ENCODE results near the gene F8. TPM values are rescaled to one million over a fixed set of nuclear protein-coding genes. Genes with fewer than 3 reads are reported as not detected.

The F8 gene
- total RNA-seq, 1 experiment from 2014 or later, result 2.6 TPM

- no peak for ATAC-seq
- no peak overlapping the region for H3K4me2 ChIP-seq (ENCODE audit: low read length)
- ChIA-PET RAD21 (ENCODE audit: low non-redundant PET in 1 of 2, low total read pairs in 2 of 2, uncharacterized antibody in 2 of 2, unreplicated experiment in 2 of 2) (no interaction called here), POLR2A (no interaction called here), CTCF (no interaction called here)
- H3K27me3 ChIP-seq (ENCODE audit: insufficient read depth, low read length), result no peaks in the 10 kb centered on the region
- no peak overlapping the region for H3K27ac ChIP-seq (ENCODE audit: low read depth, low read length)
- intact Hi-C loops (cut with micrococcal nuclease), result no loop called here
- no peak overlapping the region for H2AFZ ChIP-seq (ENCODE audit: low read depth, low read length, poor library complexity, severe bottlenecking)
- no peaks in the 10 kb centered on the region for H4K20me1 ChIP-seq (ENCODE audit: insufficient read depth)
- H3K9ac ChIP-seq (ENCODE audit: low read length), result no peak overlapping the region
- DNase-seq (ENCODE audit: low read depth, low spot score), result no peak
- H3K36me3 ChIP-seq (ENCODE audit: control insufficient read depth in 1 of 2, insufficient read depth in 2 of 2, low read length in 2 of 2), result no peaks in the 10 kb centered on the region
- no peak overlapping the region for H3K4me3 ChIP-seq (replicated peaks in 1 of 2; ENCODE audit: low read depth in 1 of 2, low read length in 2 of 2)
- TF ChIP-seq REST (IDR thresholded peaks at IDR 0.05; ENCODE audit: low read depth) (no peak), RAD21 (IDR thresholded peaks at IDR 0.05; ENCODE audit: low read depth) (no peak), ELF1 (IDR thresholded peaks at IDR 0.05; ENCODE audit: borderline replicate concordance, low read depth) (no peak), POLR2A (IDR thresholded peaks at IDR 0.05; ENCODE audit: borderline replicate concordance, extremely low read depth, insufficient read depth, insufficient read length) (no peak), CEBPB (IDR thresholded peaks at IDR 0.05; ENCODE audit: low read depth) (no peak), YY1 (IDR thresholded peaks at IDR 0.05; ENCODE audit: extremely low read depth, insufficient replicate concordance, low read depth, low read length) (no peak), EZH2 (IDR thresholded peaks at IDR 0.05) (no peak), SRF (IDR thresholded peaks at IDR 0.05; ENCODE audit: low read depth) (no peak), EGR1 (IDR thresholded peaks at IDR 0.05; ENCODE audit: low read depth) (no peak), EZH2phosphoT487 (IDR thresholded peaks at IDR 0.05; ENCODE audit: borderline replicate concordance) (no peak), SP1 (IDR thresholded peaks at IDR 0.05; ENCODE audit: low read depth) (no peak), ZNF274 (IDR thresholded peaks at IDR 0.05; ENCODE audit: low read depth, low read length) (no peak), CTCF (IDR thresholded peaks at IDR 0.05 in 2 of 3, conservative IDR thresholded peaks at IDR 0.05 in 1 of 3; ENCODE audit: borderline replicate concordance in 1 of 3, insufficient read depth in 1 of 3, low read depth in 2 of 3, low read length in 2 of 3) (no peak), TCF7L2 (IDR thresholded peaks at IDR 0.05; ENCODE audit: borderline replicate concordance, extremely low read depth, insufficient read depth, insufficient read length) (no peak), POLR2AphosphoS5 (IDR thresholded peaks at IDR 0.05; ENCODE audit: low read depth, low read length) (no peak), ZBTB33 (IDR thresholded peaks at IDR 0.05; ENCODE audit: extremely low read depth, insufficient replicate concordance, low read length) (no peak), MAX (IDR thresholded peaks at IDR 0.05) (no peak)
- H3K9me2 ChIP-seq (ENCODE audit: insufficient read depth), result no peaks in the 10 kb centered on the region
- no peaks in the 10 kb centered on the region for H3K9me3 ChIP-seq (ENCODE audit: control insufficient read depth in 1 of 2, insufficient read depth in 1 of 2, low read depth in 1 of 2, low read length in 2 of 2)
- no peaks in the 10 kb centered on the region for H3K4me1 ChIP-seq (ENCODE audit: control insufficient read depth in 1 of 2, insufficient read depth in 2 of 2, low read length in 2 of 2)
- BruUV-seq (replicated peaks), result no TSS peak
- H3K79me2 ChIP-seq (ENCODE audit: insufficient read depth, low read length), result no peaks in the 10 kb centered on the region
Observed at GRCh38 chrX:155000841-155001240, 21.7 kb downstream of the F8 start.
